Esophagus muscularis mucosa (tissue), 3 donors: Measurements from ENCODE around the gene DNAAF5.

Experiments used
- POLR2A ChIP-seq: fragments of 450-650 bp; IDR thresholded peaks from one replicate; pipeline ENCODE4 v1.6.1; 2017; ENCODE audit warnings: antibody characterized with exemption, moderate library complexity, mild to moderate bottlenecking, low read depth
- TF ChIP-seq, protein P1 (sequence below), 3 experiments: fragments of 200-600 bp in 2 of 3; fragments of 450-650 bp in 1 of 3; sonication (generic) in 2 of 3; IDR thresholded peaks; one replicate each; pipeline ENCODE4 v1.5.1; 2017 to 2019; ENCODE audit warnings: antibody characterized with exemption in 3 of 3, mild to moderate bottlenecking in 2 of 3, moderate library complexity in 1 of 3

GRCh38 chr7:784971-785370, 58.5 kb downstream of the DNAAF5 start:
- TF ChIP-seq, protein P1, sequence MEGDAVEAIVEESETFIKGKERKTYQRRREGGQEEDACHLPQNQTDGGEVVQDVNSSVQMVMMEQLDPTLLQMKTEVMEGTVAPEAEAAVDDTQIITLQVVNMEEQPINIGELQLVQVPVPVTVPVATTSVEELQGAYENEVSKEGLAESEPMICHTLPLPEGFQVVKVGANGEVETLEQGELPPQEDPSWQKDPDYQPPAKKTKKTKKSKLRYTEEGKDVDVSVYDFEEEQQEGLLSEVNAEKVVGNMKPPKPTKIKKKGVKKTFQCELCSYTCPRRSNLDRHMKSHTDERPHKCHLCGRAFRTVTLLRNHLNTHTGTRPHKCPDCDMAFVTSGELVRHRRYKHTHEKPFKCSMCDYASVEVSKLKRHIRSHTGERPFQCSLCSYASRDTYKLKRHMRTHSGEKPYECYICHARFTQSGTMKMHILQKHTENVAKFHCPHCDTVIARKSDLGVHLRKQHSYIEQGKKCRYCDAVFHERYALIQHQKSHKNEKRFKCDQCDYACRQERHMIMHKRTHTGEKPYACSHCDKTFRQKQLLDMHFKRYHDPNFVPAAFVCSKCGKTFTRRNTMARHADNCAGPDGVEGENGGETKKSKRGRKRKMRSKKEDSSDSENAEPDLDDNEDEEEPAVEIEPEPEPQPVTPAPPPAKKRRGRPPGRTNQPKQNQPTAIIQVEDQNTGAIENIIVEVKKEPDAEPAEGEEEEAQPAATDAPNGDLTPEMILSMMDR (IDR thresholded peaks at IDR 0.05) = no peak
- no peak for TF ChIP-seq POLR2A
